Tibial artery (tissue), 4 donors: ENCODE measurements around the gene KCNH1.

Experiments used
- DNase-seq, 2 donors: peaks; one replicate each; pipeline ENCODE4 v3.0.0-alpha.2; 2019
- H3K27ac ChIP-seq, 2 donors: fragments of 200-600 bp; sonication (generic) in 1 of 2; 1 replicate in 1 of 2; 2 replicates in 1 of 2; pipeline ENCODE4 v1.5.1; 2018 to 2019; ENCODE audit warnings: mild to moderate bottlenecking in 1 of 2
- H3K27me3 ChIP-seq, 2 donors: fragments of 200-600 bp; sonication (generic) in 1 of 2; one replicate each; pipeline versions ENCODE4 v1.5.1 to v1.6.0; 2016 to 2019
- H3K36me3 ChIP-seq, 3 donors: fragments of 200-600 bp; sonication (generic) in 2 of 3; one replicate each; pipeline ENCODE4 v1.5.1; 2016 to 2019; ENCODE audit warnings: mild to moderate bottlenecking in 2 of 3
- H3K4me1 ChIP-seq, 4 donors: fragments of 200-600 bp; sonication (generic) in 2 of 4; 1 replicate in 3 of 4; 2 replicates in 1 of 4; pipeline ENCODE4 v1.5.1; 2016 to 2019
- H3K4me3 ChIP-seq, 2 donors: fragments of 200-600 bp; sonication (generic) in 1 of 2; 1 replicate in 1 of 2; 2 replicates in 1 of 2; pipeline ENCODE4 v1.5.1; 2018 to 2019; ENCODE audit warnings: mild to moderate bottlenecking in 2 of 2
- H3K9me3 ChIP-seq, 3 donors: fragments of 200-600 bp; sonication (generic) in 1 of 3; one replicate each; pipeline ENCODE4 v1.5.1; 2016 to 2019
- intact Hi-C: fragments of 100-400 bp; cut with DNase I; formaldehyde crosslinking; loops from one replicate; pipeline ENCODE4 v1.15.0; 2023; ENCODE audit warnings: low total_unique reads
- TF ChIP-seq, protein P1 (sequence below), 2 experiments: fragments of 200-600 bp in 1 of 2; fragments of 450-650 bp in 1 of 2; IDR thresholded peaks; one replicate each; pipeline ENCODE4 v1.5.1; 2017 to 2019; ENCODE audit warnings: antibody characterized with exemption in 2 of 2, mild to moderate bottlenecking in 1 of 2, moderate library complexity in 1 of 2

The KCNH1 gene

DNA sequence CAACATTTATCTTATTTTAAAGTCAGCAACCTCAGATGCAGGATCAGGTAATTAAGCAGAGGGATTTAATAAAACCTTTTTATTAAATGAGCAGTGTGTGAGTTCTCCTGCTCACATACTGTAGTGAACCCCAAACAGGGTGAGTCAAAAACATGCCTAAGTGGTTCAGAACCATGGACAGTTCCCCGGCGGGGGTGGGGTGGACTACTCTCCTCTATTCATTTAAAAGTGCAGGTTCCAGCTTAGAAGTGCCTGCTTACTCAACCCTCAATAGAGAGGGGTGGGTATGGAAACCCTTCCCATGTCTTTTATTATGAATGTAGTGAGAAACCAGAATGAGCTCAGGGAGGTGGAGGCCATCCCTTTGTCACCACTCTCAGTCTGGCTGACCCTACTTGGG, 407.3 kb downstream of the KCNH1 start:
- Histone ChIP-seq H3K27ac (no peak overlapping the region), H3K36me3 (no peaks in the 10 kb centered on the region), H3K9me3 (no peaks in the 10 kb centered on the region), H3K4me1 (no peaks in the 10 kb centered on the region), H3K27me3 (peaks cover 0 to 5% of the 10 kb centered on the region in 2 donors), H3K4me3 (no peak overlapping the region)
- intact Hi-C loops: no loop called here
- TF ChIP-seq, protein P1, sequence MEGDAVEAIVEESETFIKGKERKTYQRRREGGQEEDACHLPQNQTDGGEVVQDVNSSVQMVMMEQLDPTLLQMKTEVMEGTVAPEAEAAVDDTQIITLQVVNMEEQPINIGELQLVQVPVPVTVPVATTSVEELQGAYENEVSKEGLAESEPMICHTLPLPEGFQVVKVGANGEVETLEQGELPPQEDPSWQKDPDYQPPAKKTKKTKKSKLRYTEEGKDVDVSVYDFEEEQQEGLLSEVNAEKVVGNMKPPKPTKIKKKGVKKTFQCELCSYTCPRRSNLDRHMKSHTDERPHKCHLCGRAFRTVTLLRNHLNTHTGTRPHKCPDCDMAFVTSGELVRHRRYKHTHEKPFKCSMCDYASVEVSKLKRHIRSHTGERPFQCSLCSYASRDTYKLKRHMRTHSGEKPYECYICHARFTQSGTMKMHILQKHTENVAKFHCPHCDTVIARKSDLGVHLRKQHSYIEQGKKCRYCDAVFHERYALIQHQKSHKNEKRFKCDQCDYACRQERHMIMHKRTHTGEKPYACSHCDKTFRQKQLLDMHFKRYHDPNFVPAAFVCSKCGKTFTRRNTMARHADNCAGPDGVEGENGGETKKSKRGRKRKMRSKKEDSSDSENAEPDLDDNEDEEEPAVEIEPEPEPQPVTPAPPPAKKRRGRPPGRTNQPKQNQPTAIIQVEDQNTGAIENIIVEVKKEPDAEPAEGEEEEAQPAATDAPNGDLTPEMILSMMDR (IDR thresholded peaks at IDR 0.05): no peak
- no peak for DNase-seq

DNA sequence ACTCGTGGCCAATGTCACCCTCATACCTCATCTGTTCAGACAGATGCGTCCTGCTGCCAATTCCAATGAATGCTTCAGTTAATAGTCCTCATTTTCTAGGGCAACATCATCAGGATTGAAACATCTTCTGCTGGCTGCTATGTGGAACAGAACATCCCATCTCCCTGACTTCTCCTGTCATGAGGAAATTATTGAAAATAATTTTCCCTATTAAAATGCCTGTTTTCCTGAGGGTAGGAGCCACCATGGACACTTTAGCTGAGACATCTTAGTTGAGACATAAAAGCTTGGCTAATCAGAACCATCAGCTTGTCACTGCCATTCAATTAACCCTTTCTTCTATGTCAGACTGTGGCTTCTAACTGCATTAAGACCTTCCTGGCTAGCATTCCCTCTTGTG, 409.2 kb downstream of the KCNH1 start:
- TF ChIP-seq, protein P1 (IDR thresholded peaks at IDR 0.05): no peak
- Histone ChIP-seq H3K27ac (no peak overlapping the region), H3K9me3 (no peaks in the 10 kb centered on the region), H3K4me3 (no peak overlapping the region), H3K4me1 (no peaks in the 10 kb centered on the region), H3K36me3 (no peaks in the 10 kb centered on the region), H3K27me3 (peaks cover 0 to 5% of the 10 kb centered on the region in 2 donors)
- intact Hi-C loops: no loop called here
- no peak for DNase-seq

DNA sequence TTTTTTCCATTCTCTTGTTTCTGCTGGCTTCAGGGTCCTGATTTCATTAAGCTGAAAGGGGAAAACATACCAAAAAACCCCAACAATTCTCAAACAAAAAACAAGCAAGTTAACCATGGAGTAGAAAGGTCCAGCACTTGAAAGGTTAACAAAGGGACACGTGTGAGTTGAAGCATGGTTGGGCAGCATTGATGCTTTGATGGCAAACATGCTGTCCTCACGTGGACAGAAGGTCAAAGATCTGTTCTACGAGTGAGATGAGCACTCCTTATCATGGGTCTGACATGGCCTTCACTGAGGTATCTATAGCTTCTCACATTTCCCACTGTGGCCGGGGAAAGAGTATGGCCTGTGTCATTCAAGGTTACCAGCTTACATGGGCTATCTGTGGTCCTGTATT, 410.3 kb downstream of the KCNH1 start:
- intact Hi-C loops: no loop called here
- TF ChIP-seq, protein P1 (IDR thresholded peaks at IDR 0.05): no peak

DNA sequence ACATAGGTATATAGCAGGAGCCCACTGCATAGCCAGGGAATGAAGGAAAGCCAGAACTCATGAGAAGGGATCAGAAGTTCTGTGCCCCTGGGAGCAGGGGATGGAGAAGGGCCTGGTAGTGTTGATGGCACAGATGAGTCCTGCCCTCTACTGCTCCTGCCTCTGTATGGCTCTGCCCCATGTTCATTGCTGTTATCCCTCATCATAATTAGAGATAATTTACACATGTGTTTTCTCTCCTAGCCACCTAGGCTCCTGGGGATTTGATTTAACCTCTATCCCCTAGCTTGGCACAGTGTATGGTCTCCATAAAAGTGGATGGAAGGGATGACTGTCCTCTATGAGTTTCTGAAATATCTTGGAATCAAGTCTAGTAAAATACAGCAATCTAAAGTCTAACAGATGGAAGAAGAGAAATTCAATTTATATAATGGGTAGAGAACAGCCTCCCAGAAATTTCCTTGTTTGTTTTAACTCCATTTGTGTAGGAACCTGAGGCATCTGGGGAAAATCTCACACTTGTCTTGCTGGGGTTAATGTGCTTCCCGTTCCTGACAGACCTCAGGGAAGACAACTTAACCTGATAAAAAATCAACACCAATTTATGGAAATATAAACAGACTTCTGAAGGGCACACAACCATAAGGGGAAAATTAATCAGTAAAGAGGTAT, 411.4 kb downstream of the KCNH1 start:
- intact Hi-C loops: no loop called here
- DNase-seq: no peak
- H3K36me3 ChIP-seq: no peaks in the 10 kb centered on the region
- no peak overlapping the region for H3K27ac ChIP-seq
- no peak overlapping the region for H3K4me3 ChIP-seq
- no peaks in the 10 kb centered on the region for H3K9me3 ChIP-seq
- TF ChIP-seq, protein P1 (IDR thresholded peaks at IDR 0.05): no peak
- H3K27me3 ChIP-seq: peaks cover 0 to 5% of the 10 kb centered on the region in 2 donors
- H3K4me1 ChIP-seq: no peaks in the 10 kb centered on the region

More for the DNA sequence above, 410.3 kb downstream of the KCNH1 start:
- Histone ChIP-seq H3K4me3 (no peak overlapping the region), H3K36me3 (no peaks in the 10 kb centered on the region), H3K27me3 (peaks cover 0 to 5% of the 10 kb centered on the region in 2 donors), H3K9me3 (no peaks in the 10 kb centered on the region), H3K4me1 (no peaks in the 10 kb centered on the region), H3K27ac (no peak overlapping the region)
- no peak for DNase-seq

DNA sequence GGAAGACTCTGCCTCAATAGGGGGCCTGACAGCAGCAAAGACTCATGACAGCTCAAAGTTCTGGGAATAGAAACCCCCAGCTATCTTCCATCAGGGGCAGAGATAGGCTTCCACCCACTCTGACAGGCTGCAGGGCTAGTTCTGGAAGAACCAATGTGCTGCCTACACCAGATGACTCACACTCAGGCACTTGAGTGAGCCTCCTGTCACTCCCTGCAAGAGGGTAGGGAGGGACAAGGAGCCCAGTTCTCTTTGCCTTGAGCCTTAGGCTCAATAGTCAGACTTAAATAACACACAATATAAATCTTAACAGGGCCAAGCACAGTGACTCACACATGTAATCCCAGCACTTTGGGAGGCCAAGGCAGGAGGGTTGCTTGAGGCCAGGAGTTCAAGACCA, 418.9 kb downstream of the KCNH1 start:
- no peaks in the 10 kb centered on the region for H3K4me1 ChIP-seq
- no peaks in the 10 kb centered on the region for H3K27me3 ChIP-seq
- intact Hi-C loops: no loop called here
- H3K36me3 ChIP-seq: no peaks in the 10 kb centered on the region
- DNase-seq: no peak
- TF ChIP-seq, protein P1 (IDR thresholded peaks at IDR 0.05): no peak
- no peaks in the 10 kb centered on the region for H3K9me3 ChIP-seq
- no peak overlapping the region for H3K27ac ChIP-seq
- no peak overlapping the region for H3K4me3 ChIP-seq
